ENCODE measurements around the gene THAP10.
"Not testable (repeated sequence)": the region's sequence is repeated elsewhere in the genome, so short reads cannot be mapped to it uniquely, and the experiment has no call there.

THAP10 gene

GRCh38 chr15:70876683-70877082 lies 15.6 kb downstream of the THAP10 start:
- DNase-seq (ENCODE audit: low read depth in 3 of 3, low spot score in 1 of 3), result no peak

- DNase-seq (ENCODE audit: low read depth in 3 of 3, low spot score in 1 of 3), result no peak
These were observed 16.2 kb downstream of the THAP10 start for GRCh38 chr15:70876011-70876410.

DNA sequence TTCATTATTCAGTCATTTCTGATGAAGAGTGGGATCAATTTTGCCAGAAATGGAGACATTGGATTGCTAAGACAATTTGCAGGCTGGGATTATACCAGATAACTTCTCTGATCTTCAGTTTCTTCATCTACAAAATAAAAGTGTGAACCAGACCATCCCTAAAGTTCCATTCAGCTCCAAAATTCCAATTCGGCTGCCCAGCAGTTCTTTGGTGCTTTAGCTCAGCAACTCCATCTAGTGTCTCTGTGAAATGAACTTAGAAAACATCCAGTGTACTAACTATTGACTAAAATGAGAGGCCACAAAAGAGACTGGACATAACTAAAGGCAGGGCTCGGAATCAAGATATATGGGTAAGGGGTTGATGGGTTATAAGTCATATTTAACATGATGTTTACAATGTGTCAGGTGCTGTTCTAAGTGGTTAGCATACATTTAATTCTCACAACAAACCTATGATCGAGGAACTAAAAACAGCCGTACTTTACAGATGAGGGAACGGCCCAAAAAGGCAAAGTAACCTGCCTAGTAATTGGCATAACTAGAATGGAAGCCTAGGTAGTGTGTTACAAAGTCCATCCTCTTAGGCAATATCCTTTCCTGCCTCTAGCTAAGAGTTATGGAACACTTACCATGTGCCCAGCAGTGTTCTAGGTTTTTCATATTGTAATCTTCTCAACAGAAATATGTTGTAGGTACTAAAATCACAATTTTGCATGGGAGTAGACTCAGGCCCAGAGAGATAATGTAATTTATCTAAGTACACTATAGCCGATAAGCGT lies 17.0 kb downstream of the THAP10 start:
- DNase-seq (ENCODE audit: low read depth in 3 of 3, low spot score in 1 of 3), result no peak

GRCh38 chr15:70873232-70874054 lies 18.8 kb downstream of the THAP10 start:
- DNase-seq (ENCODE audit: low read depth in 3 of 3, low spot score in 1 of 3), result no peak

DNA sequence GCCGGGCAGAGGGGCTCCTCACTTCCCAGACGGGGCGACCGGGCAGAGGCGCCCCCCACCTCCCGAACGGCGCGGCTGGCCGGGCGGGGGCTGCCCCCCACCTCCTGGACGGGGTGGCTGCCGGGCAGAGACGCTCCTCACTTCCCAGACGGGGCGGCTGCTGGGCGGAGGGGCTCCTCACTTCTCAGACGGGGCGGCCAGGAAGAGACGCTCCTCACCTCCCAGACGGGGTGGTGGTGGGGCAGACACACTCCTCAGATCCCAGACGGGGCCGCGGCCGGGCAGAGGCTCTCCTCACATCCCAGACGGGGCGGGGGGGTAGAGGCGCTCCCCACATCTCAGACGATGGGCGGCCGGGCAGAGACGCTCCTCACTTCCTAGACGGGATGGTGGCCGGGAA lies 20.7 kb downstream of the THAP10 start:
- not testable (repeated sequence) for DNase-seq (ENCODE audit: low read depth in 3 of 3, low spot score in 1 of 3)

DNA sequence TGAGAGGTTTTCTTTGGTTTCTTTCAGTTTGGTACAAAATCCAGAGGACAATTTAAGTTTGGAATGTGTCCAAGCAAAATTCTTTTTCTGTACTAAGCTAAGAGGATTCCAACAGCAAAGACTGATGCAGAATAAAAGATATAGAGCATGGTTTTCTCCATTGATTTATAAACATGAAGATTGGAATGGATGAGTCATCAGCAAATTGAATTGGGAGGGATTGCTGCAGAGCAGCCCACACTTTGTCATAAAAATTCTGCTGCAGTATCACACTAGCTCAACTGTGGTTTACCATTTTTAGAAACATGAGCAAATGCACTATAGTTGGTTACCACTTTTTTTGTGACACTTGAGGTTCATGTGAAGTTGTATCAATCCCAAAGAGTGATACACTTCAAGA lies 22.2 kb downstream of the THAP10 start:
- no peak for DNase-seq (ENCODE audit: low read depth in 3 of 3, low spot score in 1 of 3)

DNA sequence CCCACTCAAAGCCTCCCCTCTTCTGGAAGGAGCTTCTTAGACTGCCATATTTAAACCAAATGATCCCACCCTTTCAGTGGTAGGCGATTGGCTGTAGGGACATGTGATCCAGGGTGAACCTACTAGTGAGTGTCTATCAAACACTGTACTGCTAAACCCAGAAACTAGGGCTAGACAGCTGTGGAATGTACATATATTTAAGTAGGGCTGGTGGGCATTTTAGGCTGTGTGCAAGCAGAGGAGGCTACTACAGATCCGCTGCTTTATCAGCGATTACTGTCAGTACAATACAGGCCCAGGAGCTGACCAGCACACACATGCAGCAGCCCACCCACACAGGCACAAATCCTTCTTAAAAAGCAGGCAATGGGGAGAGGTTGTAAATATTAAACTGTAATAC lies 22.9 kb downstream of the THAP10 start:
- no peak for DNase-seq (ENCODE audit: low read depth in 3 of 3, low spot score in 1 of 3)

DNA sequence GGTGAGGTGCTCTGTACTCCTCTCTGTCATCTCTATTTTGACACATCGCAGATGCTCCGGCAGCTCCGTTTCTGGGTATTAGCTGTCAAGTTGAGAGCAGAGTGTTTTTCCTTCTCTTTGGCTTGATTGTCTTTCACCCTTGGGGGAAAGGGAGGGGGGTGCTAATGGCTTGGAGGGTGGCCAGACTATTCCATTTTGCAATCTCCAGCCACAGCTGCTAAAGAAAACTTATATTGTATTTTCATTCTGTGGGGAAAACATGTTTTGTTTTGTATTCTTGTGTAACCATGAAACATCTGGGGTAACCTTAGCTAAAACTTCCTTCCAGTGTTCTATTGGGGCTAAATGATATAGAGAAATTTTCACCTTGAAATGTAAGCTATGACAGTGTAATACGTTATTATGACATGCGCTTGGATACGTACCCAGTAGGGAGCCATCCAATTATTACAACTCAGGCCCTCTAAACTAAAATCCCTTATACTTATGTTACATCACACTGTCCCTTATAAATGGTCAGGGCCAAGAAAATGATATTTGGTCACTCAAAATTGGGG lies 24.2 kb downstream of the THAP10 start:
- no peak for DNase-seq (ENCODE audit: low read depth in 3 of 3, low spot score in 1 of 3)

- DNase-seq (ENCODE audit: low read depth in 3 of 3, low spot score in 1 of 3), result no peak
These were observed 25.1 kb downstream of the THAP10 start for GRCh38 chr15:70866982-70867641.

- no peak for DNase-seq (ENCODE audit: low read depth in 3 of 3, low spot score in 1 of 3)
These were observed 28.6 kb downstream of the THAP10 start for GRCh38 chr15:70863450-70864218.

GRCh38 chr15:70859998-70860397 lies 32.2 kb downstream of the THAP10 start:
- no peak for DNase-seq (ENCODE audit: low read depth in 3 of 3, low spot score in 1 of 3)

- no peak for DNase-seq (ENCODE audit: low read depth in 3 of 3, low spot score in 1 of 3)
These were observed 32.8 kb downstream of the THAP10 start for GRCh38 chr15:70859322-70859908.

GRCh38 chr15:70858614-70859321 lies 33.5 kb downstream of the THAP10 start:
- DNase-seq (ENCODE audit: low read depth in 3 of 3, low spot score in 1 of 3), result not testable (repeated sequence)

GRCh38 chr15:70857562-70858285 lies 34.5 kb downstream of the THAP10 start:
- DNase-seq (ENCODE audit: low read depth in 3 of 3, low spot score in 1 of 3), result no peak

DNA sequence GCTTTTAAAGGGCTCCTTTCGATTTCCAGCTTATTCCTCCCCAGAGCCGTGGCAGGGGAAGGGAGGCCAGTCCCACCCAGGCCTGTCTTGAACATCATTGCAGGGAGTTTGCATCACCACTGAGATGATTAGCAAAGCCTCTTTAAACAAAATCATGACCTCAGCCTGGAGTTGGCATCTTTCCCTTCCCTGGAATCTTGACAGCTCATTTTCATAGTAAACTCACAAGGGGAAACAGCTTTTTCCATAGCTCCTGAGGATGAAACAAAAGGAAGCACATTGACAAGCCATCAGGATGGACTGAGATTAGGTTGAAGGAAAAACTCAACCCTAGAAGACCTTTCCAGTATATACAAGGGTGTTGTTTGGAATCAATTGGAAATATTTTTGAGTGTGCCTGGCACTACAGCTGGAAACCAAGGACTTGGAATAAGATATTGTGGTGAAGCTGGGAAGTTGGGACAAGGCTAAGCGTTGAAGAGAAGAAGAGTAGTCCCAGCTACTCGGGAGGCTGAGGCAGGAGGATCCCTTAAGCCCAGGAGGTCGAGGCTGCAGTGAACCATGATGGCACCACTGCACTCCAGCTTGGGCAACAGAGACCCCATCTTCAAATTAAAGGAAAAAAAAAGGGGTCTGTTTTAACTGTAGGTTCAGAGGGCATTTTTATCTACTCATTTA lies 35.2 kb downstream of the THAP10 start:
- DNase-seq (ENCODE audit: low read depth in 3 of 3, low spot score in 1 of 3), result no peak

- DNase-seq (ENCODE audit: low read depth in 3 of 3, low spot score in 1 of 3), result no peak
These were observed 35.9 kb downstream of the THAP10 start for GRCh38 chr15:70856177-70856883.

GRCh38 chr15:70855764-70856163 lies 36.5 kb downstream of the THAP10 start:
- no peak for DNase-seq (ENCODE audit: low read depth in 3 of 3, low spot score in 1 of 3)

DNA sequence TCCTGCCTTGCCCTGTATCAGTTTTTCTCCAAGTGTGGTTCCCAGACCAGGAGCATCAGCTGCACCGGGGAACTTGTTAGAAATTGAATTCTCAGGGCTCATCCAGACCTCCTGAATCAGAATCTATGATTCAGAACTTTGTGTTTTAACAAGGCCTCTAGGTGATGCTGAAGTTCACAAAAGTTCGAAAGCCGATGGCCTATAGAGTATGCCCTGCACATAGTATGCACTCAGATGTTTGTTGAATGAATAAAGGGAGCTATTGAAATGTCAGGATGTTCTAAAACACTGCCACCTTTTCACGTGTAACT lies 37.6 kb downstream of the THAP10 start:
- DNase-seq (ENCODE audit: low read depth in 3 of 3, low spot score in 1 of 3), result no peak
